H7 (cell line): ENCODE measurements around the gene GBP6. TPM values are rescaled to one million over a fixed set of nuclear protein-coding genes. Genes with fewer than 3 reads are reported as not detected.
"Not testable (repeated sequence)": the region's sequence is repeated elsewhere in the genome, so short reads cannot be mapped to it uniquely, and the experiment has no call there.

Experiments
- DNase-seq: peaks from one replicate; pipeline ENCODE4 v3.0.0; 2012
- H3K27me3 ChIP-seq: 2 replicates; pipeline ENCODE4 v1.6.0; 2011; ENCODE audit warnings: mild to moderate bottlenecking, low read length; ENCODE audit not compliant: control insufficient read depth, insufficient read depth
- H3K36me3 ChIP-seq: replicated peaks from 2 replicates; pipeline ENCODE4 v1.5.1; 2011; ENCODE audit warnings: low read length; ENCODE audit not compliant: control insufficient read depth, insufficient read depth
- H3K4me3 ChIP-seq: 2 replicates; pipeline ENCODE4 v1.5.1; 2011; ENCODE audit warnings: low read depth, mild to moderate bottlenecking, control low read depth, low read length, moderate library complexity; ENCODE audit not compliant: insufficient read depth
- total RNA-seq: library from RNA; depleted of rRNA; stranded (reverse); fragments of >200 nt; shearing (Covaris generic); gene quantifications from 2 replicates; pipeline ENCODE4 v1.2.3, GENCODE V29; 2014; rRNA removed

Gene GBP6
- not detected in 2 replicates for total RNA-seq

GRCh38 chr1:89363638-89364536 is at the start of gene GBP6:
Gene GBP6 (plus strand): TSS chr1:89364059. CDS start chr1:89368552, 4,493 bp downstream.
- H3K27me3 ChIP-seq: no peaks in the 10 kb centered on the region
- H3K4me3 ChIP-seq: no peak within 1 kb of the TSS
- no peaks in the 10 kb centered on the region for H3K36me3 ChIP-seq
- peak; percentile 11 for DNase-seq

DNA sequence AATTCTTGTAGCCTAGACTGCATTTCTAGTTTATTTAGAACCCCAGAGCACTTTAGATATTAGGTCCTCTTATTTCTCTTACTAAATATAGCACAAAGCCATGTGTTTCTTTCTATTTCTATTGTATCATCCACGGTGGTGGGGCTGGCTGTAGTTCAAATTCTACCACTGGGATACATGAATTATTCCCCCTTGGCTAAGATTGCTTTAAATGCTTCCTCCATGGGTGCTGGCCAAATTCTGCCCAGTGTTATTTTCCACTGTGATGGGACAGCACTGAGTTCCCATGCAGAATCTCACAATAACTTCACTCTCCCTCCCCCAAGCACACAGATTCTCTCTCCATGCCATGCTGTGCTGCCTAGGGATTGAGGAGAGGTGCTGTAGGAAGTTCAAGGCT is 41.5 kb upstream of the GBP6 start:
- no peak overlapping the region for H3K4me3 ChIP-seq
- H3K27me3 ChIP-seq: no peaks in the 10 kb centered on the region
- H3K36me3 ChIP-seq: no peaks in the 10 kb centered on the region
- DNase-seq: no peak

- H3K27me3 ChIP-seq: no peaks in the 10 kb centered on the region
- DNase-seq: no peak
- H3K4me3 ChIP-seq: no peak overlapping the region
- H3K36me3 ChIP-seq: no peaks in the 10 kb centered on the region
Measured at GRCh38 chr1:89331890-89332289, 32.0 kb upstream of the GBP6 start.

DNA sequence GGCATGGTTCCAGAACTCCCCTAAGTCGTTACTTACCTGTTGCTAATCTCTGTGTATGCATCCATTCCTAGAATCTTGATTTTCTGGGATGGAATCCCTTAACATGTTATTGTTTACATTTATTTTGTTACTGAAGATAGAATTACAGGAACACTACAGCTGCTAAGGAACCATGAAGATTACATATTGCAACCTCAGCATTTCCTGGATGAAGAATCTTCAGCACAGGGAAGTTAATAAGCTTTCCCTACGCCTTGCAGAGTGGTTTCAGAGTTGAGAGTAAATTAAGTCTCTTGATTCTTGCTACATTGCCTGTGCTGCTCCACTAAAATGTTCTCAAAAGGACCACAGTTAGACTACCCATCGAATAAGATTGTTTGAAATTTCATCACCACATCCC is 31.4 kb upstream of the GBP6 start:
- Histone ChIP-seq H3K4me3 (no peak overlapping the region), H3K36me3 (no peaks in the 10 kb centered on the region), H3K27me3 (no peaks in the 10 kb centered on the region)
- no peak for DNase-seq

- Histone ChIP-seq H3K36me3 (no peaks in the 10 kb centered on the region), H3K4me3 (no peak overlapping the region), H3K27me3 (no peaks in the 10 kb centered on the region)
- no peak for DNase-seq
Measured at GRCh38 chr1:89335486-89335885, 28.4 kb upstream of the GBP6 start.

- H3K27me3 ChIP-seq: no peaks in the 10 kb centered on the region
Measured at GRCh38 chr1:89337903-89338302, 26.0 kb upstream of the GBP6 start.

DNA sequence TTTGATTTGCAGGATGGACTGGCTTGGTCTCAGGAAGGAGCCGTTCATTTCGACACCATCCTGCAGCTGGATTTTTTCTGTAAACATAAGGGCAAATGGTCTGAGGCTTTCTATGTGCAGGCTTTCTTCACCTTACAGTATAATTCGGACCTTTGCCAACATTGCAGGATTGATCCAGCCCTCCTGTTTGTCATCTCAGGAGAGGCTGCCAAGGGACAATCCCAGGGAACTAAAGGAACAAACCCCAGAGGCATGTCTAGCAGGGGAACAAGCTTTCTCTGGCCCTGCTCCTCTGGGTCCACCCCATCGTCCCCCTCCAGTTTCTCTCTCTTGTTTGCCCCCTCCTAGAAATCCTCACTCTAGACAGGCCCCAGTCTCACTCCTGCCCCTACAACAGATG is 24.8 kb upstream of the GBP6 start:
- Histone ChIP-seq H3K27me3 (no peaks in the 10 kb centered on the region), H3K4me3 (no peak overlapping the region), H3K36me3 (no peaks in the 10 kb centered on the region)
- no peak for DNase-seq

More at GRCh38 chr1:89337903-89338302, 26.0 kb upstream of the GBP6 start:
- no peaks in the 10 kb centered on the region for H3K36me3 ChIP-seq
- no peak for DNase-seq
- no peak overlapping the region for H3K4me3 ChIP-seq

GRCh38 chr1:89345479-89345878 is 18.4 kb upstream of the GBP6 start:
- DNase-seq, H3K27me3 ChIP-seq, H3K4me3 ChIP-seq, H3K36me3 ChIP-seq: not testable (repeated sequence)

DNA sequence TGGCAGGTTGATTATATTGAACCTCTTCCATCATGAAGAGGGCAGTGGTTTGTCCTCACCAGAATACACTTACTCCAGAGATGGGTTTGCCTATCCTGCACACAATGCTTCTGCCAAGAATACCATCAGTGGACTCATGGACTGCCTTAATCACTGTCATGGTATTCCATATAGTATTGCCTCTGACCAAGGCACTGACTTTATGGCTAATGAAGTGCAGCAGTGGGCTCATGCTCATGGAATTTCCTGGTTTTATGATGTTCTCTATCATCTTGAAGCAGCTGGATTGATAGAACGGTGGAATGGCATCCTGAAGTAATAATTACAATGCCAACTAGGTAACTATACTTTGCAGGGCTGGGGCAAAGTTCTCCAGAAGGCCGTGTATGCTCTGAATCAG is 16.6 kb upstream of the GBP6 start:
- DNase-seq: no peak
- no peaks in the 10 kb centered on the region for H3K36me3 ChIP-seq
- H3K27me3 ChIP-seq: no peaks in the 10 kb centered on the region
- no peak overlapping the region for H3K4me3 ChIP-seq

GRCh38 chr1:89350298-89350697 is 13.6 kb upstream of the GBP6 start:
- H3K36me3 ChIP-seq: no peaks in the 10 kb centered on the region
- DNase-seq: no peak
- H3K27me3 ChIP-seq: no peaks in the 10 kb centered on the region; the same call in 1 of the 2 replicates
- no peak overlapping the region for H3K4me3 ChIP-seq

DNA sequence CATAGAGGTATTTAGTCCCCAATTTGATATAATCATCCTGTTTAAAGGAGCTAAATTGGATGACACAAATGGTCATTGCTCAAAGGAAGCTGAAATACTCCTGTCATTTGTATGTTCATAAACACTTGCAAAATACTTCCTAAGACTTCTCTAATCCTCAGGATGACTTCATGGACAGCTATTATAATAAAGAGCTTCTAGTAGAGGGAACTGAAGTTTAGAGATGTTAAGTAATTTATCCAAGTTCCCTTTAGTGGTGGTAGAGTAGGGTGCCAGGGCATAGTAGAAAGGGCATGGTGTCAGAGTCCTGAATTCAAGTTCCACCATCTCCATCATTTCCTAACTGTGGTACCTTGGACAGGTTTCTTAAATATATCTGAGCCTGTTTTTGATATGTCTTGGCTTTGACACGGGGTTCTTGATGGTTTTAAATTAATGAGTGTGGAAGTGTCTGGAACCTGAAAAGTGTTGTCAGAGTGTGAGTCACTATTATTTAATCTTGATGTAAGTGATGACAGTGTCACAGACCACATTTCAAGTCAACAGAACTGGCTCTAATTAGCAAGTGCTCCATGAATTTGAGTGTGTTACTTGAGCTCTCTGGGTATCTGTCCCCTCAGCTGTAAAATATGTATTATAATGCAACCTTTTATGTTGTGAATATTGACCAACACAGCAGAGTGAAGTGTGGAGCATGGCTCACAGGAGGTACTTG is 12.1 kb upstream of the GBP6 start:
- no peaks in the 10 kb centered on the region; the same call in 1 of the 2 replicates for H3K27me3 ChIP-seq
- no peaks in the 10 kb centered on the region for H3K36me3 ChIP-seq
- no peak for DNase-seq
- H3K4me3 ChIP-seq: no peak overlapping the region

GRCh38 chr1:89352421-89352820 is 11.4 kb upstream of the GBP6 start:
- no peaks in the 10 kb centered on the region for H3K36me3 ChIP-seq
- no peak overlapping the region for H3K4me3 ChIP-seq
- no peak for DNase-seq
- no peaks in the 10 kb centered on the region; the same call in 1 of the 2 replicates for H3K27me3 ChIP-seq

GRCh38 chr1:89354205-89354604 is 9.7 kb upstream of the GBP6 start:
- Histone ChIP-seq H3K4me3 (no peak overlapping the region), H3K36me3 (no peaks in the 10 kb centered on the region), H3K27me3 (no peaks in the 10 kb centered on the region; the same call in 1 of the 2 replicates)
- DNase-seq: no peak

- DNase-seq: no peak
- Histone ChIP-seq H3K36me3 (no peaks in the 10 kb centered on the region), H3K4me3 (no peak overlapping the region), H3K27me3 (no peaks in the 10 kb centered on the region; the same call in 1 of the 2 replicates)
Measured at GRCh38 chr1:89355056-89355455, 8.8 kb upstream of the GBP6 start.
